A673 (cell line): ENCODE measurements around the gene ASPDH. TPM values are rescaled to one million over a fixed set of nuclear protein-coding genes. Genes with fewer than 3 reads are reported as not detected.

ENCODE experiments used
- BruUV-seq: library from RNA; stranded (reverse); fragments of 400-500 nt; replicated peaks from 2 replicates; lab custom pipeline; 2021; lab: Mats Ljungman, UMichigan
- CTCF ChIA-PET: fragments of 300-600 bp; sonication (Branson Sonifier 250); formaldehyde crosslinking; loops from one replicate; lab custom pipeline; 2022; ENCODE audit warnings: antibody characterized with exemption; lab: Charles Lee
- POLR2A ChIA-PET: fragments of 300-600 bp; sonication (Branson Sonifier 250); formaldehyde crosslinking; loops from one replicate; lab custom pipeline; 2022; ENCODE audit warnings: antibody characterized with exemption; ENCODE audit not compliant: low non-redundant PET; lab: Charles Lee
- DNase-seq: peaks from one replicate; pipeline ENCODE4 v3.0.0-alpha.2; 2015; ENCODE audit warnings: low spot score
- H3K27ac ChIP-seq: fragments of 200-600 bp; sonication (generic); 2 replicates; pipeline ENCODE4 v1.5.1; 2016; ENCODE audit warnings: mixed run types, low read depth, mild to moderate bottlenecking, mixed read lengths, antibody characterized with exemption, low read length; ENCODE audit not compliant: poor library complexity, severe bottlenecking
- H3K27me3 ChIP-seq: fragments of 200-600 bp; sonication (generic); replicated peaks from 2 replicates; pipeline ENCODE4 v1.6.1; 2017; ENCODE audit warnings: mixed run types, low read depth, mild to moderate bottlenecking, mixed read lengths, antibody characterized with exemption, low read length; ENCODE audit not compliant: insufficient read depth, poor library complexity
- H3K36me3 ChIP-seq: fragments of 200-600 bp; sonication (generic); 2 replicates; pipeline ENCODE4 v1.6.1; 2016; ENCODE audit warnings: mixed run types, mild to moderate bottlenecking, mixed read lengths, antibody characterized with exemption, low read length; ENCODE audit not compliant: insufficient read depth, poor library complexity, severe bottlenecking
- H3K4me1 ChIP-seq: fragments of 200-600 bp; sonication (generic); 2 replicates; pipeline ENCODE4 v1.6.1; 2017; ENCODE audit warnings: mixed run types, mild to moderate bottlenecking, mixed read lengths, antibody characterized with exemption, low read length; ENCODE audit not compliant: insufficient read depth, poor library complexity, severe bottlenecking
- H3K4me3 ChIP-seq: fragments of 200-600 bp; sonication (generic); 2 replicates; pipeline ENCODE4 v1.5.1; 2016; ENCODE audit warnings: low read depth, mixed run types, mild to moderate bottlenecking, mixed read lengths, low read length; ENCODE audit not compliant: poor library complexity, severe bottlenecking
- H3K9me3 ChIP-seq: fragments of 200-600 bp; sonication (generic); 2 replicates; pipeline ENCODE4 v1.6.1; 2016; ENCODE audit warnings: mixed run types, low read depth, mild to moderate bottlenecking, mixed read lengths, antibody characterized with exemption, low read length; ENCODE audit not compliant: poor library complexity, severe bottlenecking
- CTCF ChIP-seq: fragments of 300-800, 200-600 bp; sonication (generic); conservative IDR thresholded peaks from 2 replicates; pipeline ENCODE4 v1.5.1; 2017; ENCODE audit warnings: low read depth, mild to moderate bottlenecking, antibody characterized with exemption, low read length, moderate library complexity, mixed read lengths
- EZH2 ChIP-seq: fragments of 200-600 bp; sonication (generic); IDR thresholded peaks from 2 replicates; pipeline ENCODE4 v1.6.1; 2017; ENCODE audit warnings: borderline replicate concordance, low read depth, mild to moderate bottlenecking, mixed read lengths, antibody characterized with exemption, low read length; ENCODE audit not compliant: poor library complexity, severe bottlenecking
- intact Hi-C: fragments of 100-400 bp; cut with micrococcal nuclease; formaldehyde crosslinking; loops from one replicate; pipeline ENCODE4 v1.10.0; 2022; ENCODE audit not compliant: unreplicated experiment
- total RNA-seq: library from RNA; stranded (reverse); gene quantifications from 2 replicates; pipeline ENCODE4 v1.2.3, GENCODE V29; 2021

Gene ASPDH
- total RNA-seq, 1 experiment from 2014 or later: 0.45 TPM

DNA sequence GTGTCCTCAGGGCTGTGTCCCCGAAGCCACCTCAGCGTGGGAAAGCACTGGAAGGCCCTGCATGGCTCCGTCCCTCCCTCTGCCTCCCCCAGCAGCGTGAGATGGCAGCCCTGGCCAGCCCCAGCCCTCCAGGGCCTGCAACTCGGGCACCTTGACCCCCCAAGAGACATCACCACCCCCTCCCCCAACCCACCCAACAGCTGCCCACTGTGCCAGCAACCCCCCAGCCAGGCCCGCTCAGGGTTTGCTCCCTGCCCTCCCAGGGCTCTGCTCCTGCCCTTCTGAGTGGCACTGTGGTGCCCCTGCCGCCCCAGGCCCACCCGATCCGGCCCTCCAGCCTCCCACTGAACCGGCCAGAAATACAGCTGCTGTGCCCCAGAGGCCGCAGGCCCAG is 1.5 kb upstream of the ASPDH start:
- no peak for DNase-seq
- Histone ChIP-seq H3K9me3 (no peaks in the 10 kb centered on the region), H3K36me3 (no peaks in the 10 kb centered on the region), H3K27ac (no peak overlapping the region), H3K4me3 (no peak overlapping the region), H3K4me1 (peaks cover 4% of the 10 kb centered on the region), H3K27me3 (no peaks in the 10 kb centered on the region)
- ChIA-PET CTCF (no interaction called here), POLR2A (no interaction called here)
- intact Hi-C loops: no loop called here
- TF ChIP-seq EZH2 (no peak), CTCF (no peak)
- BruUV-seq: no TSS peak

GRCh38 chr19:50514346-50515167 is 844 bp upstream of the ASPDH start:
- no peak overlapping the region for H3K27ac ChIP-seq
- TF ChIP-seq CTCF: no peak
- DNase-seq: no peak
- CTCF ChIA-PET: no interaction called here
- intact Hi-C loops: loop anchor here (5.0 kb wide), 1 partner anchor 137 kb away; the partner anchor contains the start of gene NR1H2
- POLR2A ChIA-PET: no interaction called here
- H3K4me3 ChIP-seq: no peak overlapping the region
- peaks cover 6% of the 10 kb centered on the region for H3K4me1 ChIP-seq
- no TSS peak for BruUV-seq
- no peaks in the 10 kb centered on the region for H3K36me3 ChIP-seq
- no peaks in the 10 kb centered on the region for H3K9me3 ChIP-seq
- no peaks in the 10 kb centered on the region for H3K27me3 ChIP-seq

- intact Hi-C loops: loop anchor here (5.0 kb wide), 1 partner anchor 136 kb away; the partner anchor contains the start of gene NR1H2
- Histone ChIP-seq H3K4me3 (no peak overlapping the region), H3K27me3 (no peaks in the 10 kb centered on the region), H3K27ac (no peak overlapping the region), H3K36me3 (no peaks in the 10 kb centered on the region), H3K9me3 (no peaks in the 10 kb centered on the region), H3K4me1 (peaks cover 6% of the 10 kb centered on the region)
- ChIA-PET POLR2A (no interaction called here), CTCF (no interaction called here)
- BruUV-seq: no TSS peak
- TF ChIP-seq EZH2 (no peak), CTCF (no peak)
- DNase-seq: no peak
Observed at GRCh38 chr19:50512999-50513745, 541 bp downstream of the ASPDH start.
